CD4-positive, alpha-beta T cell treated with Interleukin-4 for 1 hour (primary cell): ENCODE measurements around the gene FUS.
"Not testable (repeated sequence)": the region's sequence is repeated elsewhere in the genome, so short reads cannot be mapped to it uniquely, and the experiment has no call there.

ENCODE experiments used
- DNase-seq, 2 donors: peaks; one replicate each; pipeline ENCODE4 v3.0.0-alpha.2; 2020 to 2022

Gene FUS

DNA sequence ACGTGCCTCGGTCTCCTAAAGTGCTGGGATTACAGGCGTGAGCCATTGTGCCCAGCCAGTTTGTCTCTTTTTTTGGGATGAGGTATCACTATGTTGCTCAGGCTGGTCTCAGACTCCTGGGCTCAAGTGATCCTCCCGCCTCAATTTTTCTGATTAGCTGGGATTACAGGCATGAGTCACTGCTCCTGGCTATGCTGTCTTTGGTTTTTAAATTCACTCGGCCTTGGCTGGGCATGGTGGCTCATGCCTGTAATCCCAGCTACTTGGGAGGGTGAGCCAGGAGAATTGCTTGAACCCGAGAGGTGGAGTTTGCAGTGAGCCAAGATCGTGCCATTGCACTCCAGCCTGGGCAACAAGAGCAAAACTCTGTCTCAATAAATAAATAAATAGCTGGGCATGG is 35.5 kb upstream of the FUS start:
- DNase-seq: not testable (repeated sequence)

DNA sequence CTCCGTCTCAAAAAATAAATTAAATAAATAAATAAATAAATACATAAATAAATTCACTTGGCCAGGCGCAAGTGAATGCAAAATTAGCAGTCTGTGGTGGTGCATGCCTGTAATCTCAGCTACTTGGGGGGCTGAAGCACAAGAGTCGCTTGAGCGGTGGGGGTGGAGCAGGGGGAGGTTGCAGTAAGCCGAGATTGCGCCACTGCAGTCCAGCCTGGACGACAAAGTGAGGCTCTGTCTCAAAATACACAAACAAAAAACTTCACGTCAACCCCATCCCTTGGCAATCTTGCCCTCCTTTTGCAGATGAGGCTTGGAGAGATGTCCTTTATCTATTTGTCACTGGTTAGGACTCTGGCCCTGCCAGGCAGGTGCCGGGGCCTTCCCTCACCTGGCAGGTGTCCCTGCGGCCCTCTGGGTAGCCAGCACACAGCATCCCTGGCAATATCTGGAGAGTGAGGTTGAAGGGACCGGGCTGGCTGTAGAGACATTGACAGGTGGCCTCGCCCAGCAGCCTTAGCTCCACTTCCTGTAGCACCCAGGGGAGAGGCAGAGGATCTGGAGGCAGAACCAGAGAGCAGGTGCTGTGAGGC is 34.4 kb upstream of the FUS start:
- no peak for DNase-seq

DNA sequence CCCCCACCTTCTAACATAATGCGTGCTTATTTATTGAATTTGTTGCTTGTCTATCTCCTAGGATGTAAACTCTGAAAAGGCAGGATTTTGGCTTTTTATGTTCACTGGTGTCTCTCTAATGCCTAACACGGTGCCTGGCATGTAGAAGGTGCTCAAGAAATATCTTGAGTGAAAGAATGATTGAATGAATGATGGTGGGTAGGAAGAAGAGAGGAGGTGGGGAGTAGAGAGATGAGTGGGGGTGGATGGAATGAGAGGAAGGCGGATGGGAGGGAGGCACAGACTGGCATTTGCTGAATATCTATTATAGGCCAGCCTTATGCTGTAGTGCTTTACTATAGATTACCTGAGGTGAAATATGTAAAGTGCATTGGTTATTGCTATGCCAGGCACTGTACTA is 32.4 kb upstream of the FUS start:
- no peak for DNase-seq

DNA sequence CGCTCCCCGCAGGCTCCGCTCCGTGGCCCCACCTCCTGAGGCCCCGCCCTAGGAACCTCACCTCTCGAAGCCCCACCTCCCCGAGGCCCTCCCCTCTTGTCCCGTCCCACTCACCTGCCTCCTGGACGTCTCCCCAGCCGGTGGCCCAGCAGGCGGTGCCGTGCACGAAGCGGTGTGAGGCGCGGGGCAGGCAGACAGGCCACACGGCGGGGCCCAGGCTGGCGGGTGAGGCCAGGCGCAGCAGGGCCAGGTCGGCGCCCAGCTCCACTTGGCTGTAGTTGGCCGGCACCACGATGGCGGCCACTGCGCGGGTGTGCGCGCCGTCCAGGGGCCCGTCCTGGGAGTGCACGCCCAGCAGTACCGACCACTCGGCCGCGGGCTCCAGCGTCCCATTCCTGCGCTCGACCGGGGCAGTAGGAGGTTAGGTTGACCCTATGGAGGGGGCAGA is 31.6 kb upstream of the FUS start:
- no peak for DNase-seq

DNA sequence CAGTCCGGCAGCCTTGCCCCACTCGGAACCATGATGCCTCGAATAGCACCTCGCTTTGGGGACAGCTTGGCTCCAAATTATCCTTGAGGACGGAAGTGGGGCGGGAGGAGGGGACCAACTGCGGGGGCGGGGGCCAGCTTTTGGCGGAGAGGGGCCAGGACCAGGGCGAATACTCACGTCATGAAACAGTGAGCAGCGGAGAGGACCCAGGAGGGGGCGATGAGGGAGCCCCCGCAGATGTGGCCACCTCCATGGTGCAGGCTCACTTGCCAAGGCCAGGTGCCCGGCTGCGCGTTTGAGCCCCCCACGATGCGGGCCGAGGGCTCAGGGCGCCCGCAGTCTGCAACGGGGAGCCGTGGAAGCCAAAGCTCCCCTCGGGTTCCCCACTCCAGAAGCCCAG is 31.0 kb upstream of the FUS start:
- DNase-seq: no peak

DNA sequence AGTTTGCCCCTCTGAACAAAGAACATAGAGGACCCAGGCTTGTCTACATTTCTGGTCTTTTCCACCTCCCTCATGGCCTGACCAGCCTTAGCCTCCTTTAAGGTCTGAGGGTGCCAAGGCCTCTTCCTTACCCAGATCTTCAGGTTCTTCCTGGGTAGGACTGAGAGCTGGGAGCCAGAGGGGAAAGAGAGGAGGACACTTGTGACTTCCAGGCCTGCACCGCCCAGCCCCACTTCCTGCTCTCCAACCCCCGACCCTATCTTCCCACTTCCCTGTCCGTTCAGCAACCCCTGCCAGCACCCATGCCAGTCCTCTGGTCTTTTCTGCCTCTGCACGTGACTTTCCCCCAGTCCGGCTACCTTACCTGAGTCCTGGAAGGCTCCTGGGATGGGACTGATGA is 30.6 kb upstream of the FUS start:
- no peak for DNase-seq

DNA sequence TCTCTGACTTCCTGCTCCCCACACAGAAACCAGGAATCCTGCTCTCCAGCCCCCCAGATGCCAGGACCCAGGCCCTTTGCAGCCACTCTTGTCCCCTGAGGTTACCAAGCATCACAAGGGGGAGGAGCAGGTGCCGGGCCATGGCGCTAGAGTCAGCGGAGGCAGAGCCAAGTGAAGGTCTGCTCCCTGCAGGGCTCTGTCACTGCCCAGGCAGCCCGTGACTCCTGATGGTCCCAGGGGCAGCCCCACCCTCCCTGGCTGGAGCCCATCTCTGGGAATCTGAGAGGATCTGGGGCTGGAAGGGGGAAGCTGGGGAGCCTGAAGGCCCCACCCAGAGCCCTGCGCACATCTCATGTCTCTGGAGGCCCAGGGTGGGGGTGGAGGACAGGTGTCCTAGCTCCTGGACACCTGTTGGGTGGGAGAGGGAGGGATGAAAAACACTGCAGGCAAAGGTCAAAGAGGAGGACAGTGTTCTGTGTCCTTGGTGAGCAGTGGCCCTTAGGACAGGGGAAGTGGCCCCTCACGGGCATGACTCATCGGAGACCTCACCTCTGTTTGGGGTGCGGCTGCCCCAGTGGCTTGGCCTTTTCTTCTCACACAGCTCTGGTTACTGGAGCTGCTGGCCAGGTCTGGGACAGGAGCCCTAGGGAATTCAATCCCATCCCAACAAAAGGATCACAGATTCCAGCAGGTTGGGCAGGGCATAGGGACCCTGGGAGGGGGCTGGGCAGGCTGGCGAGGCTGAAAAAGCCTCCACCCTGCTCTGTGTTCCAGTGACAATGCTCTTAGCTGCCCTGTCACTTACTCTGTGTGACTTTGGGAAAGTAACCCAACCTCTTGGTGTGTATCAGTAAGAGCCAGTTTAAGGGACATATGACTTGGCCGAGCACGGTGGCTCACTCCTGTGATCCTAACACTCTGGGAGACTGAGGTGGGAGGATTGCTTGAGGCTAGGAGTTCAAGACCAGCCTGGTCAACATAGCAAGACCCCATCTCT is 29.7 kb upstream of the FUS start, which contains the start of gene PRSS36:
Gene PRSS36 (minus strand): TSS at position 173 of the 997 bp plus-strand sequence. CDS start 31 bp downstream, at position 142.
- DNase-seq: peak in 1 of 2 donors; percentile 20

DNA sequence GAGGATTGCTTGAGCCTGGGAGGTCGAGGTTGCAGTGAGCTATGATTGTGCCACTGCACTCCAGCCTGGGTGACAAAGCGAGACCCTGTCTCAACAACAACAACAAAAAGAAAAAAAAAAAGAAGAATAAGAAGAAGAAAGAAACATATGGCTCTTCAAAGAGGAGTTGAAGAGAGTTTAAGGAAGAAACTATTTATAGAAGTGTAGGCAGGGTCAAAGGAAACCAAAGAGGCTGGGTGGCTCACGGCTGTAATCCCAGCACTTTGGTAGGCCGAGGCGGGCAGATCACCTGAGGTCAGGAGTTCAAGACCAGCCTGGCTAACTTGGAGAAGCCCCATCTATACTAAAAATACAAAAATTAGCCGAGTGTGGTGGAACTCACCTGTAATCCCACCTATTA is 29.0 kb upstream of the FUS start:
- DNase-seq: not testable (repeated sequence)

DNA sequence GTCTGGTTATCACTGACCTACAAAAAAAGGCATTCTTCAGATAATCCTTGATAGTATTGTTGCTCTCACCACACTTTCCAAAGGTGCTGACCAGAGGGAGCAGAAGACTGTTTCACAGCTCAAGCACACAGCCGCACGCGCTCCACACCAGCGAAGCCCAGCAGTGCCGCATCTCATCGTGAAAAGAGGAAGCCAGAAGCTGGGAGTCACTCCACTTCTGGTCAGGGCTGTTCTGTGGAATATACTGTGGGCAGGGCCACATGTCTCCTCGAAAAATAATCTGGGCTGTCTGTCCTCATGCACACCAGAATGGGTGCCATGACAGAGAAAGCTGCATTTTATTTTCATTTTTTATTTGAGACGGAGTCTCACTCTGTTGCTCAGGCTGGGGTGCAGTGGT is 22.8 kb upstream of the FUS start:
- peak in 1 of 2 donors; percentile 55 for DNase-seq

DNA sequence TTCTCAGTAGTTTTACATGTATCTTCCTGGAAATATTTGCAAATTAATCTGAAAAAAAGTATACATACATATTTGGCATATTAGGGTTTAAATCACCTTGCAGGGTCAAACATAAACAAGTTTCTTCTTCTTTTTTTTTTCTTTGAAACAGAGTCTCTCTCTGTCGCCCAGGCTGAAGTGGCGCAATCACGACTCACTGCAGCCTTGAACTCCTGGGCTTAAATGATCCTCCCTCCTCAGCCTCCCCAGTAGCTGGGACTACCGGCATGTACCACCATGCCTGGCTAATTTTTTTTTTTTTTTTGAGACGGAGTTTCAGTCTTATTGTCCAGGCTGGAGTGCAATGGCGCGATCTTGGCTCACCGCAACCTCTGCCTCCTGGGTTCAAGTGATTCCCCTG is 12.6 kb upstream of the FUS start:
- DNase-seq: no peak

DNA sequence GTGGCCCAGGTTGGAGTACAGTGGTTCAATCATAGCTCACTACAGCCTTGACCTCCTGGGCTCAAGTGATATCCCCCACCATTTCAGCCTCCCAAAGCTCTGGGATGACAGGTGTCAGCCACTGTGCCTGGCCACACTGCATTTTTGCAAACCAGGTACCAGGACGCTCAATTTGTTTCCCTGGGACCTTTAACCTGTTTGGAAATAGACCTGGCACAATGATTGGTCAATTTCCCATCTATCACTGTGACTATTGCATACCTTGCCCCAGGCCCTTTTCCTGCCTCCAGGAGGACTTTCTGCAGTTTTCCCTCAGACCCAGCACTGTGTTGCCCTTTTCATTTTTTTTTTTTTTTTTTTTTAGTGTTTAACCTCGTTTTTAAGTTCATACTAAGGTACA is 11.1 kb upstream of the FUS start:
- no peak for DNase-seq

DNA sequence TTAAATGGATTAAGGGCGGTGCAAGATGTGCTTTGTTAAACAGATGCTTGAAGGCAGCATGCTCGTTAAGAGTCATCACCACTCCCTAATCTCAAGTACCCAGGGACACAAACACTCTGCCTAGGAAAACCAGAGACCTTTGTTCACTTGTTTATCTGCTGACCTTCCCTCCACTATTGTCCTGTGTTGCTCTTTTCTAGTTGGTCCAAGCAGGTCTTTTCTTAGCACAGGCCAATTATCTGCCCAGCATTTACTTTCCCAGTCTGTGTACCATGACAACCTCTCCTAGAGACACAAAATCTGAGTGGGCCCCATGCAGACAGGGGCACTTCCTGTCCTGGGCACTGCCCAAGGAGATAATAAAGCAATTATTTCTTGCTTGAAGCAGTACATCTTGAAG is 9.9 kb upstream of the FUS start:
- DNase-seq: not testable (repeated sequence)

DNA sequence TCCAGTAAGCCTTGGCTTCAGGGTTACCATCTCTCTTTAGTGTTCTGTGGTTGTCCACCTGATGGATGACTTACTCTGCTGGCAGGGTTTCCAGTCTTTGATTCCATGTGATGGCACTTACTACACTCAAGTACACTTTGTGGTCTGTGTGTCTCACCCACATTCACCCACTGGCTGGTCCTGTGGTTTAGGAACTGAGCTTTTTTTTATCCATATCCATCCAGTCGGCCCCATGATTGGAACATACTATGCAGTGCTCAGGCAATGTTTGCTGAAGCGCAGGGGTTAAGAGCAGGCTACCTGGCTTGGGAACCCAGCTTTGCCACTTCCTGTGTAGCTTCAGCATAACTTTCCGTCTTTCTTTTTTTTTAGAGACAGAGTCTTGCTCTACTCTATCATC is 2.8 kb upstream of the FUS start:
- peak; percentile 38 to 64 for DNase-seq

DNA sequence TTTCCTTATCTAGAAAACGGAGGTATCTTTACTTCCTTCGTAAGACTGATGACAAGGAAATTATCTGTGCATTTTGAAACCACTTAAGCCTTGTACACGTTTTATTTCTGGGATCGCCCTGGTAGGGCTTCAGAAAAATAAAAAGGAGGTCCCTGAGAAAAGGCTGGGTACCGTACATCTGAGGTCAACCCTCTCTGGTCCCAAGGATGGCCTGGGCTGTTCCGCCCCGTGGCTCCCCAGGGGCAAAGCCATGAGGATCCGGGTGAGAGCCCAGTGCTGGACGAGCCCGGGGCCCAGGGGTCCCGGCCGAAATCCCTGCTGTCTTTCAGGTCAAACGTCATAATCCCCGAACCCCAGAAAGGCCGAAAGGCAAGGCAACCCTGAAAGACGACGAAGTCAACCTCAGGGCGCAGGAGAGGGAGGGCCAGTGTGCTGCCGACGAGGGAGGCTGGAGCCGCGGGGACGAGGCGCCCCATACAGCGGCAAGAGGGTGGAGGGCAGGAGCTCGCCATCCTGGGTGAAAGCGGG is 656 bp upstream of the FUS start:
- no peak for DNase-seq

DNA sequence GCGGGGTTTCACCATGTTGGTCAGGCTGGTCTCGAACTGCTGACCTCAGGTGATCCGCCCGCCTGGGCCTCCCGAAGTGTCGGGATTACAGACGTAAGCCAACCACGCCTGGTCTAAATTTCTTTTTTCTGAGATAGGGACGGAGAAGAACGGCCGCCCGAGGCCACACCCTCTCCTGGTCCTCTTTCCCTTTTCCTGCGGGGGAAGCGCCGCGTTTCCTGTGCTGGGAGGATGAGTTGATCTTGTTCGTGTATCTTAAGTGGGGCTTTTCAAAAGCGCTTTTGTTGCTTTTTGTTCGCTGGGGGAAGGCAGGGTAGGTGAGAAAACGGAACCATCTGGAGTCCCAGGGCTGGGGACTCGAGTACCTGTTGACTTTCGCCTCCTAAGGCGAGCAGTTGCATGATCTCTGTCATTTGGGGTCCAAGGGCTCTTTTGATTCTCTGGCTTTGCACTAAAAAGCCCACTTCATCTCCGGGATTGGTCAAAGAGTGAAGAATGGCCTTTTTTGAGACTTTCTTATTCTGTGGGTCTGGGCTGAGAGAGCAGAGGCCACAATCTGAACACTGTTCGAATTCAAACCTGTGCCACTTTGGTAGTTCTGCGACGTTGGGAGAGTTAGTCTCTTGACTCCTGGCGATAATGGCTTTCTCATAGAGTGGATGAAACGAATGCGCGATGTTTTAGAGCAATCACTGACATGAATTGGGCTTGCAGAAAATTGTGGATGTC is 1.3 kb downstream of the FUS start:
- DNase-seq: peak in 1 of 2 donors; percentile 14

DNA sequence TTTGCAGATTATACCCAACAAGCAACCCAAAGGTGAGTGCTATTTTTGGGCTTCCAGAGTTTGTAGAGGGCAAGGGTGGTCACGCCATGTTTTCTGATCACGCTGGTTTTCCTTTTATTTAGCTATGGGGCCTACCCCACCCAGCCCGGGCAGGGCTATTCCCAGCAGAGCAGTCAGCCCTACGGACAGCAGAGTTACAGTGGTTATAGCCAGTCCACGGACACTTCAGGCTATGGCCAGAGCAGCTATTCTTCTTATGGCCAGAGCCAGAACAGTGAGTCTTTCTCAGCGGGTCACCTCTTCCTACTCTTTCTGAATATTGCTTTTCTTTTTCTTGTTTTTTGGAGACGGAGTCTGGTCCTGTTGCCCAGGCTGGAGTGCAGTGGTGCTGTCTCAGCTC is 2.5 kb downstream of the FUS start:
- DNase-seq: no peak

DNA sequence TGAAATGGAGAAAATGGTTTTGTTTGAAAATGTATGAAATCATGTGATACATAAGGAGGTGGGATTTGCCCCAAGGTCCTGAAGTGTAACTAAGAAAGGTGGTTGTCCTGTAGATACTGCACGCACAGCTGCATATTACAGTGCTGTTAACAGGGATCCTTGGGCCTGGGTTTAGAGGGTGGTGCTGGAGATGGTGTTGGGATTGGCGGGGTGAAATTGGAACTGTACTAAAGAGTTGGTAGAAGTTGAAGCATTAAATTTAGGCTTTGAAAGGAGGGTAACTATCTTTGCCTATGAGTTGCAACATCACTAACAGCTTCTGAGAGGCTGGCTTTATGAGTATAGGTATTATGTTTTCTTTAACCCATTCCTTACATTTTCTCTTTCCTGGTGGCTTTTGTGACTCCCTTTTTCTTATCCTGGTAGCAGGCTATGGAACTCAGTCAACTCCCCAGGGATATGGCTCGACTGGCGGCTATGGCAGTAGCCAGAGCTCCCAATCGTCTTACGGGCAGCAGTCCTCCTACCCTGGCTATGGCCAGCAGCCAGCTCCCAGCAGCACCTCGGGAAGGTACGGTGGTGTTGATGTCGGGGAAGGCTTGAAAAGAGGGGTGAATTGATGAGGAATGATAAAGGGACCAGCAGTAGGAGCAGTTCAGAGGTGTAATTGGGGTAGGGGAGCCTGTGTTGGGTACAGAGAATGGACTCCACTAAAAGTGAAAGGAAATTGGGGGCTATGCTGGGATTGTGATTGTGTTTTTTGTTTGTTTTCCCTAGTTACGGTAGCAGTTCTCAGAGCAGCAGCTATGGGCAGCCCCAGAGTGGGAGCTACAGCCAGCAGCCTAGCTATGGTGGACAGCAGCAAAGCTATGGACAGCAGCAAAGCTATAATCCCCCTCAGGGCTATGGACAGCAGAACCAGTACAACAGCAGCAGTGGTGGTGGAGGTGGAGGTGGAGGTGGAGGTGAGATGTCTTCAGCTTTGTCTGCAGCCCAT is 3.8 kb downstream of the FUS start:
- DNase-seq: no peak

DNA sequence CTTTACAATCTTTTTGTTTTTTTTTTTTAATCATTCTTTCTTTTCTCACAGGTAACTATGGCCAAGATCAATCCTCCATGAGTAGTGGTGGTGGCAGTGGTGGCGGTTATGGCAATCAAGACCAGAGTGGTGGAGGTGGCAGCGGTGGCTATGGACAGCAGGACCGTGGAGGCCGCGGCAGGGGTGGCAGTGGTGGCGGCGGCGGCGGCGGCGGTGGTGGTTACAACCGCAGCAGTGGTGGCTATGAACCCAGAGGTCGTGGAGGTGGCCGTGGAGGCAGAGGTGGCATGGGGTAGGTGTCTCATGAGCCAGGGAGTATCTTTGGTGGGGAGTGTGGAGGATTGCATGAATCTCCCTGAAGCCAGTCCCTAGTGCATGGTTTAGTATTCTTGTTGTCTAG is 4.9 kb downstream of the FUS start:
- DNase-seq: no peak

DNA sequence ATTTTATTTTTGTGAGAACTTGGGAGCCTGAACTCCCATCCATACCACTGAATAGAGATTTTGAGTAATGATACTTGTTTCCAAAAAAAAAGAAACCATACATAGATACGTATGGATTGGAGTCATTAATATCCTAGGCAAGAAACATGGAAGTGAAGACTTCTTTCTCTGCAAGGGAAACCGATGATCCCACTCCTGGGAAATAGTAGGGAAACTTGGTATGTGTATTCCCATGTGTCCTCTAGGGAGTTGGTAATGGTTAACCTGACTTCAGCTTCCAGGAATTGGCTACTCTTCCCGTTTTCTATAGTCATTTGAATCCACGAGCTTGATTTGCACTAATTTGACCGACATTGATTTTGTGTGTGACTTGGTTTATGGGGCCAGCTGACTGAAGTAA is 5.4 kb downstream of the FUS start:
- no peak for DNase-seq

DNA sequence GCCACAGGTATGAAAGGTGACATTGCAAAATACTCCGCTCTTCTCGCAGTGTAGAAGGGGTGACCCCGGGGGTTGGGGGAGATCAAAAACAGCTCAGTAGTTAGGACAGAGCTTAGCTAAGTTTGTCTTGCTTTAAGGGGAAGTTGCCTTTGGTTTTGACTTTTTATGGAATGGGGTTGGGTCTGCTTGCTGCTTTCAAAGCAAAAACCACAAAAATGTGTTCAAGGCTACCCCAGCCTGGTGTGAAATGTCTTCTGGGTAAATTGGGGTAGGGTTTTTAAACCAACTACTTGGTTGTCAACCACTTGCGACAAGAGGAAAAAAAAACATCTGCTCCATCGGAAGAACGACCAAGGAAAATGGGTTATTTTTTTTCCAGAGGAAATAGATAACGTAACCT is 6.2 kb downstream of the FUS start:
- DNase-seq: no peak

DNA sequence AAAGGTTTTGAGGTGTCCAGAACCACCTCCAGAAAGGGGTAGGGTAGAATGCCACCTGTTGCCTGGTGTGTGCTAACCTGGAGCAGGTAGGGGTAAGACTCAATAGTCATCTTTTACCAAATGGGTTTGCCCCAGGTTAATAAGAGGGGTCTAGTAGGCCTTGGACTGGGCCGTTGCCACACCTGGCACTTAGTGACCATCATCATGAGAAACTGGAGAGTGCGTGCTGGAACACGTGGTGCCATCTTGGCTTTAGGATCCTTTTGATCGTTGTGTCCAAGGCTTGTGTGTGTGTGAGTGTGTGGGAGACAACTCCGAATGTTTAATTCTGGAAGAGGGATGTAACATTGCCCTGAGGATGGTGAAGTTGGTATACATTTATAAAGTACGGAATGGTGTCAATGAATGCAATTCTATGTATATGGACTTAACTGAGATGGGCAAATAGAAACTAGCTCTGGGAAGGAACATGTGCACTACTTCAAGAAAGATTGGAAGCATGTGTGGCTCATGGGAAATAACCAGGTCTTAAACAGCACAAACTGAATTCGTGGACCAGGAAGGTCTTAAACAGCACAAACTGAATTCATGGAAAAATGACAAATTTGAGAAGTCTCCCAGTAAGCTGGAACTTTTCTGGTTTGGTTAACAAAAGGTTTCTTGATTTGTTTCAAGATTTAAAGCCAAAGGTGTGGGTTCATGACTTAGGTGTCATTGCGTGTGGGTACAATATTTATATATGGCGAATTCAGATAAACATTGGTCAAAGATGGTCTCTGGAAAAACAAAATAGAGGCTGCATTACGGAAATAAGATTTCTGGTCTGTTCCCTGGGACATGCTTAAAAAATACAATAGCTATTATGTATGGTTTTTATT is 7.2 kb downstream of the FUS start:
- DNase-seq: no peak
